Type B pancreatic cell (in vitro differentiated cells): ENCODE results near the gene ERGIC2. TPM values are rescaled to one million over a fixed set of nuclear protein-coding genes. Genes with fewer than 3 reads are reported as not detected.

ENCODE experiments used
- DNase-seq: peaks from one replicate; pipeline ENCODE4 v3.0.0; 2021; ENCODE audit warnings: mixed read lengths; ENCODE audit not compliant: unreplicated experiment; ENCODE audit errors: extremely low spot score
- H3K27ac Mint-ChIP-seq: 2 replicates; pipeline ENCODE4 v1.8.0; 2021; ENCODE audit warnings: mild to moderate bottlenecking, mixed read lengths
- H3K27me3 Mint-ChIP-seq: 2 replicates; pipeline ENCODE4 v1.8.0; 2021; ENCODE audit warnings: mixed read lengths
- H3K36me3 Mint-ChIP-seq: 2 replicates; pipeline ENCODE4 v1.8.0; 2021; ENCODE audit warnings: mixed read lengths
- H3K4me1 Mint-ChIP-seq: one replicate; pipeline ENCODE4 v1.8.0; 2021; ENCODE audit warnings: mixed read lengths; ENCODE audit not compliant: unreplicated experiment
- H3K4me3 Mint-ChIP-seq: 2 replicates; pipeline ENCODE4 v1.8.0; 2021; ENCODE audit warnings: mild to moderate bottlenecking, mixed read lengths
- H3K9me3 Mint-ChIP-seq: 2 replicates; pipeline ENCODE4 v1.8.0; 2021; ENCODE audit warnings: mixed read lengths
- CTCF ChIP-seq: fragments of 200-600 bp; sonication (generic); conservative IDR thresholded peaks from 2 replicates; pipeline ENCODE4 v1.5.0; 2021; ENCODE audit warnings: antibody characterized with exemption, mild to moderate bottlenecking
- total RNA-seq: library from RNA; stranded (reverse); gene quantifications from 2 replicates; pipeline ENCODE4 v1.2.1, GENCODE V29; 2021; ENCODE audit warnings: low replicate concordance

The ERGIC2 gene
- total RNA-seq, 1 donor from 2014 or later = 76.3 TPM

GRCh38 chr12:29309320-29309902 lies 71.6 kb downstream of the ERGIC2 start:
- no peaks in the 10 kb centered on the region for H3K9me3 Mint-ChIP-seq
- no peaks in the 10 kb centered on the region for H3K4me1 Mint-ChIP-seq
- no peak overlapping the region for H3K27ac Mint-ChIP-seq
- no peak for DNase-seq
- H3K4me3 Mint-ChIP-seq = no peak overlapping the region
- peak; percentile 74 for TF ChIP-seq CTCF
- H3K36me3 Mint-ChIP-seq = peaks cover 17% of the 10 kb centered on the region
- no peaks in the 10 kb centered on the region for H3K27me3 Mint-ChIP-seq

- TF ChIP-seq CTCF = no peak
- Mint-ChIP-seq H3K27me3 (peaks cover 5% of the 10 kb centered on the region), H3K36me3 (peaks cover 13% of the 10 kb centered on the region), H3K9me3 (peaks cover 6% of the 10 kb centered on the region), H3K4me3 (no peak overlapping the region), H3K27ac (no peak overlapping the region), H3K4me1 (no peaks in the 10 kb centered on the region)
- no peak for DNase-seq
These were observed 74.3 kb downstream of the ERGIC2 start for GRCh38 chr12:29306682-29307081.

- Mint-ChIP-seq H3K9me3 (peaks cover 6% of the 10 kb centered on the region), H3K4me3 (no peak overlapping the region), H3K36me3 (peaks cover 13% of the 10 kb centered on the region), H3K4me1 (no peaks in the 10 kb centered on the region), H3K27me3 (peaks cover 5% of the 10 kb centered on the region), H3K27ac (no peak overlapping the region)
- TF ChIP-seq CTCF = no peak
- DNase-seq = no peak
These were observed 74.7 kb downstream of the ERGIC2 start for GRCh38 chr12:29306266-29306665.

GRCh38 chr12:29304388-29304787 lies 76.6 kb downstream of the ERGIC2 start:
- no peak for DNase-seq
- no peaks in the 10 kb centered on the region for H3K4me1 Mint-ChIP-seq
- no peak overlapping the region for H3K27ac Mint-ChIP-seq
- TF ChIP-seq CTCF = no peak
- peaks cover 20% of the 10 kb centered on the region for H3K36me3 Mint-ChIP-seq
- peaks cover 13% of the 10 kb centered on the region for H3K27me3 Mint-ChIP-seq
- H3K9me3 Mint-ChIP-seq = peaks cover 6% of the 10 kb centered on the region
- H3K4me3 Mint-ChIP-seq = no peak overlapping the region

GRCh38 chr12:29301114-29301513 lies 79.9 kb downstream of the ERGIC2 start:
- no peaks in the 10 kb centered on the region for H3K4me1 Mint-ChIP-seq
- no peak overlapping the region for H3K27ac Mint-ChIP-seq
- peaks cover 21% of the 10 kb centered on the region for H3K36me3 Mint-ChIP-seq
- no peak for TF ChIP-seq CTCF
- no peak for DNase-seq
- H3K27me3 Mint-ChIP-seq = peaks cover 16% of the 10 kb centered on the region
- H3K4me3 Mint-ChIP-seq = no peak overlapping the region
- H3K9me3 Mint-ChIP-seq = peaks cover 6% of the 10 kb centered on the region

- Mint-ChIP-seq H3K36me3 (peaks cover 21% of the 10 kb centered on the region), H3K4me3 (no peak overlapping the region), H3K9me3 (peaks cover 6% of the 10 kb centered on the region), H3K27ac (no peak overlapping the region), H3K4me1 (no peaks in the 10 kb centered on the region), H3K27me3 (peaks cover 16% of the 10 kb centered on the region)
- TF ChIP-seq CTCF = no peak
- no peak for DNase-seq
These were observed 81.3 kb downstream of the ERGIC2 start for GRCh38 chr12:29299633-29300032.
